ENCODE data around the gene GRWD1. TPM values are rescaled to one million over a fixed set of nuclear protein-coding genes. Genes with fewer than 3 reads are reported as not detected.
A peak's percentile ranks its signal among the peaks of the same experiment; 100 is the strongest.

Gene GRWD1
- total RNA-seq, 4 donors from 2014 or later, result 15.1 to 33.1 (median 29.7) TPM

- peaks cover 0 to 19% of the 10 kb centered on the region in 2 donors for H3K27me3 ChIP-seq
- no peak overlapping the region for H3K27ac ChIP-seq
- no peak overlapping the region for H3K4me3 ChIP-seq
- no peak for DNase-seq (ENCODE audit: low spot score in 2 of 2)
- H3K9me3 ChIP-seq, result peaks cover 0 to 8% (median 0%) of the 10 kb centered on the region in 4 donors
- H3K36me3 ChIP-seq, result no peaks in the 10 kb centered on the region
- TF ChIP-seq POLR2A (IDR thresholded peaks at IDR 0.05) (no peak), EP300 (IDR thresholded peaks at IDR 0.05) (no peak)
- TF ChIP-seq, protein P1, sequence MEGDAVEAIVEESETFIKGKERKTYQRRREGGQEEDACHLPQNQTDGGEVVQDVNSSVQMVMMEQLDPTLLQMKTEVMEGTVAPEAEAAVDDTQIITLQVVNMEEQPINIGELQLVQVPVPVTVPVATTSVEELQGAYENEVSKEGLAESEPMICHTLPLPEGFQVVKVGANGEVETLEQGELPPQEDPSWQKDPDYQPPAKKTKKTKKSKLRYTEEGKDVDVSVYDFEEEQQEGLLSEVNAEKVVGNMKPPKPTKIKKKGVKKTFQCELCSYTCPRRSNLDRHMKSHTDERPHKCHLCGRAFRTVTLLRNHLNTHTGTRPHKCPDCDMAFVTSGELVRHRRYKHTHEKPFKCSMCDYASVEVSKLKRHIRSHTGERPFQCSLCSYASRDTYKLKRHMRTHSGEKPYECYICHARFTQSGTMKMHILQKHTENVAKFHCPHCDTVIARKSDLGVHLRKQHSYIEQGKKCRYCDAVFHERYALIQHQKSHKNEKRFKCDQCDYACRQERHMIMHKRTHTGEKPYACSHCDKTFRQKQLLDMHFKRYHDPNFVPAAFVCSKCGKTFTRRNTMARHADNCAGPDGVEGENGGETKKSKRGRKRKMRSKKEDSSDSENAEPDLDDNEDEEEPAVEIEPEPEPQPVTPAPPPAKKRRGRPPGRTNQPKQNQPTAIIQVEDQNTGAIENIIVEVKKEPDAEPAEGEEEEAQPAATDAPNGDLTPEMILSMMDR (IDR thresholded peaks at IDR 0.05), result no peak
- 93 to 94% methylated on average over 18 to 27 of the region's 27 CpGs for WGBS, 2 donors
- H3K4me1 ChIP-seq, result peaks cover 0 to 4% (median 0%) of the 10 kb centered on the region in 4 donors
These were observed 40.6 kb upstream of the GRWD1 start for GRCh38 chr19:48405010-48405659.

DNA sequence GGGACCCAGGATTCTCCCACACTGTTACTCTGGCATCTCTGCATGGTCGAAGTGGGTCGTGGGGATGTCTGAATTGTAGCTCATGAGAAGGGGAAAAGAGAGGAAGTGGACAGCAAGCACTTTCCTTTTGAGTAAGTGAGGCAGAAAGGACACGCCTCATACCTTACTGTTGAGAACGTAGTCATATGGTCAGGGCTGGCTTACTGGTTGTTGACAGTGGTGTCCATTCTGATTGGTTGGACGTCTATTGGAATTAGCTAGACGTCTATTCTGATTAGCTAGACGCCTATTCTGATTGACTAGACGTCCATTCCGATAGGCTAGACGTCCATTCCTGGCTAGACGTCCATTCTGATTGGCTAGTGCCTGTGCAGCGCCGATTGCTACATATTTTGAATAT, 39.9 kb upstream of the GRWD1 start:
- no peak for TF ChIP-seq EP300 (IDR thresholded peaks at IDR 0.05)
- no peak for TF ChIP-seq POLR2A (IDR thresholded peaks at IDR 0.05)
- TF ChIP-seq, protein P1 (IDR thresholded peaks at IDR 0.05), result no peak
- H3K4me3 ChIP-seq, result no peak overlapping the region
- WGBS, 2 donors, result 85 to 86% methylated on average over 13 of the region's 13 CpGs

DNA sequence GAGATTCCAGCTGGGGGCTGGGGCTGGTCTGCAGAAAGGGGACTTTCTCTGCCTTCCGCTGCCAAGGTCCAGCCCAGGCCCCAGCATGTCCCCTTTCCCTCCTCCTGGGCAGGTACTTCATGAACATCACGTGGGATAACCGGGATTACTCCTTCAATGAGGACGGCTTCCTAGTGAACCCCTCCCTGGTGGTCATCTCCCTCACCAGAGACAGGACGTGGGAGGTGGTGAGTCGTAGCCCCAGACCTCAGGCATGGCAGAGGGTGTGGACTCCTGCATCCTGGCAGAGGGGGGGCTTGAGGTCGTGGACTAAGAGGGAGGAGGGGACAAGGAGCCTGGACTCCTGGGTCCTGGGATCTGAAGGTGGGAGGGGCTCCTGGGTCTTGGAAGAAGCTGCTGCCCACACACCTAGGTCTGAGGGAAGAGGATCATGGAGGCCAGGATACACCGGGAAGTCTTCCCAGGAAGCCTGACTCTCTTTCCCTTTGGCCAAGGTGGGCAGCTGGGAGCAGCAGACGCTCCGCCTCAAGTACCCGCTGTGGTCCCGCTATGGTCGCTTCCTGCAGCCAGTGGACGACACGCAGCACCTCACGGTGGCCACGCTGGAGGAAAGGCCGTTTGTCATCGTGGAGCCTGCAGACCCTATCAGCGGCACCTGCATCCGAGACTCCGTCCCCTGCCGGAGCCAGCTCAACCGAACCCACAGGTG, 31.8 kb upstream of the GRWD1 start:
- Histone ChIP-seq H3K36me3 (no peaks in the 10 kb centered on the region), H3K9me3 (no peaks in the 10 kb centered on the region), H3K27me3 (peaks cover 0 to 77% of the 10 kb centered on the region in 2 donors), H3K4me1 (peaks cover 0 to 17% (median 2%) of the 10 kb centered on the region in 4 donors), H3K27ac (no peak overlapping the region), H3K4me3 (no peak overlapping the region)
- DNase-seq (ENCODE audit: low spot score in 2 of 2), result no peak
- TF ChIP-seq POLR2A (IDR thresholded peaks at IDR 0.05) (no peak), EP300 (IDR thresholded peaks at IDR 0.05) (no peak)
- TF ChIP-seq, protein P1 (IDR thresholded peaks at IDR 0.05), result no peak
- WGBS, 2 donors, result 46 to 48% methylated on average over 17 to 23 of the region's 24 CpGs

More for the DNA sequence above, 39.9 kb upstream of the GRWD1 start:
- Histone ChIP-seq H3K9me3 (peaks cover 0 to 8% (median 0%) of the 10 kb centered on the region in 4 donors), H3K27me3 (peaks cover 0 to 26% of the 10 kb centered on the region in 2 donors), H3K36me3 (no peaks in the 10 kb centered on the region), H3K27ac (no peak overlapping the region), H3K4me1 (no peaks in the 10 kb centered on the region)
- DNase-seq (ENCODE audit: low spot score in 2 of 2), result no peak

DNA sequence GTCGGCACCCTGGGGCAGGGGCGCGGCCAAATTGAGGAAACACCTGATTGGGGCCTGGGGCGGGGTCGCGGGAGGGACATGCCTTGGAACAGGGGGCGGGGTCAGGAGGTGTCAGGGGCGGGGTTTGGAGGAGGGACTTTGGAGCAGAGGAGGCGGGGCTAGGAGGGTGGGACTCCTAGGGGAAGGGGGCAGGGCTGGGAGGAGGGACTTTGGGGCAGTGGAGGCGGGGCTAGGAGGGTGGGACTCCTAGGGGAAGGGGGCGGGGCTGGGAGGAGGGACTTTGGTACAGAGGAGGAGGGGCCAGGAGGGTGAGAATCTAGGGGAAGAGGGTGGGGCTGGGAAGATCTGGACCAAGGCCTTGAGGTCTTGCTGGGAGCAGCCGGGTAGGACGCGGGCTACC, 30.4 kb upstream of the GRWD1 start:
- TF ChIP-seq EP300 (IDR thresholded peaks at IDR 0.05) (no peak), POLR2A (IDR thresholded peaks at IDR 0.05) (no peak)
- TF ChIP-seq, protein P1 (IDR thresholded peaks at IDR 0.05), result no peak
- Histone ChIP-seq H3K36me3 (no peaks in the 10 kb centered on the region), H3K27me3 (peaks cover 0 to 67% of the 10 kb centered on the region in 2 donors), H3K4me1 (peaks cover 0 to 17% (median 2%) of the 10 kb centered on the region in 4 donors), H3K27ac (no peak overlapping the region), H3K9me3 (no peaks in the 10 kb centered on the region), H3K4me3 (peak overlapping the region in 2 of 4 donors; percentile 13 to 36)
- WGBS, 2 donors, result 9 to 13% methylated on average over 14 of the region's 14 CpGs
- DNase-seq (ENCODE audit: low spot score in 2 of 2), result peak; percentile 55 to 74

DNA sequence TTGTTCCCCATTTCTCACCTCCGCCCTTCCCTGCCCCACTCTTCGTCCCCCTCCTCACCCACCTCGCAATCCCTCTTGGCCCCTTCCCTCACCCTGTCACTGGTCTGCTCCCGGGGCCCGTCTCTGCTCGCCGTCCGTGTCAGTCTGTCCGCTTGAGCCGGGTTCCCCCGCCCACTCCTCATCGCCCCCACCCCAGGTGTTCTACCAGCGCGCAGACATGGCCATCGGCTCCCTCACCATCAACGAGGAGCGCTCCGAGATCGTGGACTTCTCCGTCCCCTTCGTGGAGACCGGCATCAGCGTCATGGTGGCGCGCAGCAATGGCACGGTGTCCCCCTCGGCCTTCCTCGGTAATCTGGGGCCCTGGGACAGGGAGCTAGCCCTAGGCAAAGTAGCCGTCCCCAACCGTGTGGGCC, 30.0 kb upstream of the GRWD1 start:
- H3K9me3 ChIP-seq, result no peaks in the 10 kb centered on the region
- H3K4me1 ChIP-seq, result peaks cover 0 to 17% (median 2%) of the 10 kb centered on the region in 4 donors
- H3K4me3 ChIP-seq, result peak overlapping the region in 1 of 4 donors; percentile 36
- TF ChIP-seq POLR2A (IDR thresholded peaks at IDR 0.05) (no peak), EP300 (IDR thresholded peaks at IDR 0.05) (no peak)
- TF ChIP-seq, protein P1 (IDR thresholded peaks at IDR 0.05), result no peak
- WGBS, 2 donors, result 26 to 44% methylated on average over 30 of the region's 30 CpGs
- peaks cover 0 to 62% of the 10 kb centered on the region in 2 donors for H3K27me3 ChIP-seq
- H3K36me3 ChIP-seq, result no peaks in the 10 kb centered on the region
- DNase-seq (ENCODE audit: low spot score in 2 of 2), result no peak
- no peak overlapping the region for H3K27ac ChIP-seq
